AG20443 (cell line): ENCODE results near the gene WSCD1.

Experiments
- DNase-seq: peaks from one replicate; pipeline ENCODE4 v3.0.0; 2012; ENCODE audit warnings: low spot score, mixed read lengths

WSCD1 gene

DNA sequence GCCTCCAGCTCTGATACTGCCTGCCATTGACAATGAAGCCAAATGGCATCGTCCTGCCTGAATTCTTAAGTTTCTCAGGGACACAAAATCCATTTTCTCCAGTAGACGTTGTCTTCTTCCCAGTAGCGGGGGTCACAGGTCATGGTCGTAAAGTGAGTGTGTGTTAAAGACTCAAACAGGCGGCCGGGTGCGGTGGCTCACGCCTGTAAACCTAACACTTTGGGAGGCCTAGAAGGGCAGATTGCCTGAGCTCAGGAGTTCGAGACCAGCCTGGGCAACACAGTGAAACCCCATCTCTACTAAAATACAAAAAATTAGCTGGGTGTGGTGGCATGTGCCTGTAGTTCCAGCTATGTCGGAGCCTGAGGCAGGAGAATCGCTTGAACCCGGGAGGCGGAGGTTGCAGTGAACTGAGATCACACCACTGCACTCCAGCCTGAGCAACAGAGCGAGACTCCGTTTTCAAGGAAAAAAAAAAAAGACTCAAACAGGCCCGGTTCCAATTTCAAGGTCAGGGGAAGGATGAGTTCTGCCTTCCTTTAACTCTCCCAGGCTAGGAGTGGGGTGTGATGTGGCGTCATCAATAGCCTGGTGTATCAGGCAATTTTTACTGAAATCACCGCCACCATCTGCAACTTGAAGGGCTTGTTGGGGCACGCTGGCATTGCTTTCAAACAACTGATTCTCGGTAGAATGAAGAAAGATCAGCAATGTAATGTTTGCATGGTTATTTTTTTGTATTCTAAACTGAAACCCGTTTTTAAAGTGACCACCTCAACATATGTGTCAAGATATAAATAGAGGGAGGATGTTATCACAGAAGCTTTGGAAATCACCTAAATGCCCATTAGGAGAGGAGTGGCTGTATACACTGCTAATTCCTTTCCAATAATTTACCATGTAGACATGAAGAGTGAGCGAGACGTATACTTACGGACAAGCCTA, 91.0 kb downstream of the WSCD1 start:
- DNase-seq: no peak

DNA sequence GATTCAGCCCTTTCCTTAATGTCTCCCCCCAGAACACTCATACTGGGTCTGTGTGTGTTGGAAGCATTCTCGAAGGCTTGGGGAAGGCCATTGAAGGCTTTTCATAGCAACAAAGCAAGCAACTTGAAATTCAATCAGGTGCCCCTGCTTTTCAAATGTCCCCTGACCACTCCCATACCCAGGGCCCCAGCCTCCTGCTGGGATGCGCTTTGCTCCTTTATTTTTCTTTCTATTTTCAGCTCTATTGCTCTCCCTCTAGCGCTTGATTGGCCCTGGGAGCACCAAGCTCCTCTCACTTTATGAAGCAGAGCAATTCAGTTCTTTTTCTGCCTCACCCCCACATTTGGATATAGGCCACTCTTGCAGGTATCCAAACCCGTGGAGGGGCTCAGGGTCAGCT, 92.0 kb downstream of the WSCD1 start:
- no peak for DNase-seq

DNA sequence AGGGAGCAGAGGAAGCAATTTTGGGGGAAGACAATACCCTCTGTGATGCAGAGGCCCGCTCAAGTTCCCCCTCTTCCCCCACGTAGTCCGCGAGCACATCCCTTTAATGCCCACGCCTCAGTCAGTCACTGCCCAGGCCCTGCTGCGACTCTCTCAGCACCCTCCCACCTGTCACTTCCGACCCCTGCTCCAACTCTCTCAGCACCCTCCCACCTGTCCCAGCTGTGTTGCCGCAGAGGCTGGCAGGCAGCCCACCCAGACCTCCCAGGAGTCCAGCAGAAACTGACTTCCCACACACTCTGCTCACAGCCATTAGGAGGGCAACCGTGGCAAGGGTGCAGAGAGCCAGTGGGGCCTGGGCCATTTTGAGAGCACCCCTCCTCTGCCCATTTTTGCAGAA, 92.7 kb downstream of the WSCD1 start:
- DNase-seq: no peak

DNA sequence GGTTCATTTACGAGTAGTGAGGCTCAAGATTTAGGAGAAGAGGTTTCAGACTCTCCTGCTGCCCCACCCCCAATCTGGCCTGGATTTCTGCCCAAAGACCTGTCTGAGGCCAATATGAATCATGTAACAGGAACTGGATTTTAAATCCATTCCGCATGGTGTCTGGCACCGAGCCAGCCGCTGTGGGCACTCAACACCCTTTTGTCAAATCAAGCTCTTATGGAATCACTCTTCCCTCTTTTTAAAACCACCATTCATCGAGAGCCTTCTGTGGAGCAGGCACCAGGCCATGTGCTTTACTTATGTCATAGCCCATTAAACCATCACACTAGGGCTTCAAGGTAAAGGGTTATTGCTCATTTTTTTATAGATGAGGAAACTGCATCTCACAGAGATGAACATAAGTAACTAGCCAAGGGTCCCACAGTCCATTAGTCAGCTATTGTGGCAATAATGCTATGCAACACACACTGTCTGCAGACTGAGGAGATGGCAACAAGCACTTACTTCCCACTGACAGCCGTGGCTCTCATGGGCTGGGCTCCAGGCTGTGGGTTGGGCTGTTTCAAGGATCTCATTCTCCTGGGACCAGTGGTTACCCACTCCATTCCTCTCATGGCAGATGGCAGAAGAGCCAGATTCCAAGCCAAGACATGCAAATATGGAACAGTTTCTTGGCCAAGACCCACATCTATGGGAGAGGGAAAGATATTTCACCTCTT, 93.6 kb downstream of the WSCD1 start:
- DNase-seq: no peak

DNA sequence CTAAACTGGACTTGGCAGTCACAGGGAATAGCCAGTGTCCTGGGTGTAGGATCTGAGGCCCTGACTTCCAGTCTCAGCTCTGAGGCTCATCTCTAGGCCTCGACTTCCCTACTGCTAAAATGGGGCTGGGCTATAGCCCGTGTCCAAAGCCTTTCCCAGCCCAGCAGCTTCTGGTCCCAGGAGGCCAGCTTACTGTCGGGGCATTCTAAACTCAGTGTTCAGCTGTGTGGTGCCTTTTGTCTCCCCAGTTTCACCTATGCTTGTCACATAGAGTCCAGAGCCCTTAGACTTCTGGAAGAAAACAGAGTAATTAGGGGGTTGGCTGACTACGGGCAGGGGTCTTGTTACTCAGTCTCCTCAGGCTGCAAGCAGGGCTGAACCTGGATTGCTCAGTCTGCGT, 94.8 kb downstream of the WSCD1 start:
- no peak for DNase-seq

DNA sequence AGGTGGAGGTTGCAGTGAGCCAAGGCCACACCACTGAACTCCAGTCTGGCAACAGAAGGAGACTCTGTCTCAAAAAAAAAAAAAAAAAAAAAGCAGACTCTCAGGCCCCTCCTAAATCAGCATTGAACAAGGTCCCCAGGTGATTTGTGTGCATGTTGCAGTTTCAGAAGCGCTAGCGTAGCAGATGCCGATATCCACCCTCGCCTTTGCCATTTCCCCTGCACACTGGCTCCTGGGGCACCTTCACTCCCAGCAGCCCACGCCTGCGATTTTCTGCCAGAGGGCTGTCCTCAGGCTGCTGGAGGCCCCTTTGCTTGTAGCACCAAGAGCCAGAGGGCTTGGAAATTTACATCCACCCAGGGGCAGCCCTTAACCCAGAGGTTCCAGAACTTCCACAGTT, 95.6 kb downstream of the WSCD1 start:
- DNase-seq: no peak

DNA sequence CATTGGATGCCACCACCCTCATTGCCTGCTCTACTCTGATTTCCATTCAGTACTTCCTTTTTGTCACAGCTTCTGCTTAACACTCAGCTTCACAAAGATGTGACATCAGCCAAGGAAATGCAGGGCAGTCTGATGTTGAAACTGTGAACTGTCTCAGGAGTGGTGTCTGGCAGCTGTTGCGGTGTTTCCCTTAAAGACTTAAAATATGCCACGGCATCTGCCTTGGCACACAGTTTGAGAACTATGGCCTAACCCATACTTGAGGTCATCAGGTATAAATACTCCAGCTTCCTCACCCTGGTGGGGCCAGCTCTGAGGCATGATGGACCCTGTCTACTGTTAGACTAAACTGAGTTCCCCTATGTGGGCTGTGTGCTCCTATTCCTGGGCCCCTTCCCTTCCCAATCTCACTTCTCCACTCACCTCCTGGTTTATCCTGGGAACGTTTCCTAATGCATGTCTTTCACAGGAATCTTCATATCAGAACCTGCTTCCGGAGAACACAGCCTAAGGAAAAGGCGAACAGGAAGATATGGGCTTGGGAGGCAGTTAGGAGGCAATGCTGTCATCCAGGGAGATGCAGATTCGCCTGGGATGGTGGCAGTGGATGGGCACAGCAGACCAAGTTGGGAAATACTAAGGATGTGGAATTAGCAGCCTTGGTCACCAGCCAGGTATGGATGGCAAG, 96.5 kb downstream of the WSCD1 start:
- no peak for DNase-seq

DNA sequence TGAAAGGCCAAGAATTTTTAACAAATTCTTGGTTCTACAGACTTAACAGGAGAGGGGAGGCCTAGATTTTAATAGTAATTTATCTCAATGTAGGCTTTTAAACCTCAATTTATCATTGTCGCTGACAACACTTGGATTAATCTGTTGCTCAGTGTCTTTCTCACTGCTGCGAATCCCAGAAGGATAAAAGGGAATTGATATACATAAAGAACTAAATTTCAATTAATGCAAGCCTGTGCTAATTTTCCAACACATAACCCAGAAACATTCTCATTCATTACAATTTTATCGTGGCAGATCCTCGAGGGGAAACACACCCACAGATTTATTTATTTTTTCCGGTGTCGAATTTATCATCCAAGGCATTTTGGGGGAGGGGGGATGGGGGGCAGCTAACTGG, 98.1 kb downstream of the WSCD1 start:
- DNase-seq: no peak

DNA sequence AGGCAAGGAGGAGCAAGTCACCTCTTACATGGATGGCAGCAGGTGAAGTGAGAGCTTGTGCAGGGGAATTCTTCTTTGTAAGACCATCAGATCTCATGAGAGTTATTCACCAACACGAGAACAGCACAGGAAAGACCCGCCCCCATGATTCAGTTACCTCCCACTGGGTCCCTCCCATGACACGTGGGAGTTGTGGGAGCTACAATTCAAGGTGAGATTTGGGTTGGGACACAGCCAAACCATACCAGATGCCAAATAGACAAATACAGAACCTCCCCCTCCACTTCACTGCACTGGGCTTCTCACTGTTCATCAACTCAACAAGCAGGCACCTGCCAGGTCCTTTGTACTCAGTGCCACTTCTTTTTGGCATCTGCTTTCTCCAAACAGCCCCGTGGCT, 100.2 kb downstream of the WSCD1 start:
- no peak for DNase-seq

DNA sequence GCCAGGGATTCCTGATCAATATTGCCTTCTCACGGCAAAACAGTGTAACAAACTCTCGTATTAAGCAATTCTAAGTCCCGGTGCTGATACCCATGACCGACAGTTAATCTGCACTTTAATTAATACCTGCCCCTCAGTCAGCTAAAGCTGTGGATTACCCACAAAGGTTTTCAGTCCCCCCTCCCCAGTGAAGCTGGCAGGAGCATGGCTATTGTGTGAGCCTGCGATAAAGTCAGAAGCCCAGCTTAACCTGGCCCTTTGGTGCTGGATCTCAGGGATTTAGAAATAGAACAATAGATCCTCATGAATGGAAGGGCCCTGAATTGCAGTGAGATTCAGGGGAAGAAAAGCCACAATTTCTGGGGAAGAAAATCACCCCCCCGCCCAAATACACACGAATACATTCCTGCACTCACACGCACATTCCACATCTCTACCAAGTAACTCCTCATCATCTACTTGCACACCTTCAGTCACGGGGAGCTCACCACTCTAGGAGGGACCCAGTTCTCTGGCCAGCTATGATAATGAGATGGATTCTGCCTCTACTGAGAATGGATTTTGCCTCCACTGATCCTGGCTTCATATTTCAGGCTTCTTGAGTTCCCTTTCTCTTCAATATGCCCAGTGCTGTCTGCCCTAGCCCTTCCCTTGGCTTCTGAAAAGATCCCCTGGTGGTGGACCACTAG, 102.6 kb downstream of the WSCD1 start:
- DNase-seq: no peak

DNA sequence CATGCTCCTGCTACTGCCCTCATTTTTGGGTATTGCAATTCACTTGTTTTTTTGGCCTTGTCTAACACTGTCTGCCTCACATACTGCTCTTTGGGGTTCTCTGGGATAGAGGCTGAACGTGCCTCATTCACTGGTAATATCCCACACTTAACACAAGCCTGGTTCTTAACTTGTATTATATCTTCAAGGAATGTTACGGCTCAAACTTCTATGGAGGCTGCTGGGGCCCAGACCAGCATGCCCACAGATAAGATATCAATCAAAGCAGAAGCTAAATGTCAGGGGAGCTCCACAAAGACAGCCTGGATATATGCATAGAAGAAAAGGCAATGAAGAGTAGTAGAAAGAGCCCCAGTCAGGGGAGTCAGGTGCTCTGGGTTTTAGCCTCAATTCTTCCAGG, 103.5 kb downstream of the WSCD1 start:
- DNase-seq: no peak
